GM10248 (cell line): ENCODE data around the gene MAP3K10.
A peak's percentile ranks its signal among the peaks of the same experiment; 100 is the strongest.

Experiments used
- CTCF ChIA-PET: fragments of 300-600 bp; sonication (Branson Sonifier 250); formaldehyde crosslinking; extraction: SDS; loops from one replicate; lab custom pipeline; 2021; ENCODE audit warnings: antibody characterized with exemption; lab: Yijun Ruan, JAX
- POLR2A ChIA-PET: fragments of 350-650 bp; sonication (Branson Sonifier 250); formaldehyde crosslinking; extraction: SDS; loops from one replicate; lab custom pipeline; 2020; ENCODE audit warnings: antibody characterized with exemption; lab: Yijun Ruan, JAX
- DNase-seq: peaks from one replicate; pipeline ENCODE4 v3.0.0; 2012; ENCODE audit errors: extremely low spot score
- TF ChIP-seq, protein P1 (sequence below): IDR thresholded peaks from 2 replicates; pipeline ENCODE4 v1.5.1; 2012; ENCODE audit warnings: mild to moderate bottlenecking, low read depth; ENCODE audit errors: extremely low read depth, missing control alignments, control extremely low read depth

MAP3K10 gene

DNA sequence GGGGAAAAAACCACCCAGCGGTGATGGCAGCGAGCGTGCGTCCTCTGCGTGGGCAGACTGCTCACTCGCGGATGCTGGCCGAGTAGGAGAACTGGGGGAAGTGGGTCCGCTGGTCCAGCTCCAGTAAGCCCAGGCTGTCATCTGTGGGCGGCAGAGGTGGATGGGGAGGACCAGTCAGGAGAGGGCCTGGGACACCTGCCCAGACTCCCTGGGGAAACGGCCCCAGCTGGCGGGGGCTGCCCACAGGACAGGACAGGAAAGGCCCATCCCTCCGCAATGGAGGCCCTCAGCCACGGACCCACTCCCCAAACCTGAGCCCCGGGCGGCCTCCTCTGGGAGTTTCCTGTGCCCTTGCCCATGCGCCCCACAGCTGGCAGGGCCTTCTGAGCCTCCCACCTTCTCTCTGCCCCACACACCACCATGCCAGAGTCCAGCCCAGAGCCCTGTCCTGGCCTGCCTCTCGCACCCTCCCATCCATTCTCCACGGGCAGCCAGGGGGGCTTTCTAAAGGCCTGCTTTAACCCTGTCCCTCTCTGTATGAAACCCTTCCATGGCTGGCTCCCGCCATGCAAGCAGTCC, 42.7 kb downstream of the MAP3K10 start:
- ChIA-PET CTCF (no interaction called here), POLR2A (no interaction called here)
- no peak for DNase-seq
- TF ChIP-seq, protein P1, sequence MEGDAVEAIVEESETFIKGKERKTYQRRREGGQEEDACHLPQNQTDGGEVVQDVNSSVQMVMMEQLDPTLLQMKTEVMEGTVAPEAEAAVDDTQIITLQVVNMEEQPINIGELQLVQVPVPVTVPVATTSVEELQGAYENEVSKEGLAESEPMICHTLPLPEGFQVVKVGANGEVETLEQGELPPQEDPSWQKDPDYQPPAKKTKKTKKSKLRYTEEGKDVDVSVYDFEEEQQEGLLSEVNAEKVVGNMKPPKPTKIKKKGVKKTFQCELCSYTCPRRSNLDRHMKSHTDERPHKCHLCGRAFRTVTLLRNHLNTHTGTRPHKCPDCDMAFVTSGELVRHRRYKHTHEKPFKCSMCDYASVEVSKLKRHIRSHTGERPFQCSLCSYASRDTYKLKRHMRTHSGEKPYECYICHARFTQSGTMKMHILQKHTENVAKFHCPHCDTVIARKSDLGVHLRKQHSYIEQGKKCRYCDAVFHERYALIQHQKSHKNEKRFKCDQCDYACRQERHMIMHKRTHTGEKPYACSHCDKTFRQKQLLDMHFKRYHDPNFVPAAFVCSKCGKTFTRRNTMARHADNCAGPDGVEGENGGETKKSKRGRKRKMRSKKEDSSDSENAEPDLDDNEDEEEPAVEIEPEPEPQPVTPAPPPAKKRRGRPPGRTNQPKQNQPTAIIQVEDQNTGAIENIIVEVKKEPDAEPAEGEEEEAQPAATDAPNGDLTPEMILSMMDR = no peak

DNA sequence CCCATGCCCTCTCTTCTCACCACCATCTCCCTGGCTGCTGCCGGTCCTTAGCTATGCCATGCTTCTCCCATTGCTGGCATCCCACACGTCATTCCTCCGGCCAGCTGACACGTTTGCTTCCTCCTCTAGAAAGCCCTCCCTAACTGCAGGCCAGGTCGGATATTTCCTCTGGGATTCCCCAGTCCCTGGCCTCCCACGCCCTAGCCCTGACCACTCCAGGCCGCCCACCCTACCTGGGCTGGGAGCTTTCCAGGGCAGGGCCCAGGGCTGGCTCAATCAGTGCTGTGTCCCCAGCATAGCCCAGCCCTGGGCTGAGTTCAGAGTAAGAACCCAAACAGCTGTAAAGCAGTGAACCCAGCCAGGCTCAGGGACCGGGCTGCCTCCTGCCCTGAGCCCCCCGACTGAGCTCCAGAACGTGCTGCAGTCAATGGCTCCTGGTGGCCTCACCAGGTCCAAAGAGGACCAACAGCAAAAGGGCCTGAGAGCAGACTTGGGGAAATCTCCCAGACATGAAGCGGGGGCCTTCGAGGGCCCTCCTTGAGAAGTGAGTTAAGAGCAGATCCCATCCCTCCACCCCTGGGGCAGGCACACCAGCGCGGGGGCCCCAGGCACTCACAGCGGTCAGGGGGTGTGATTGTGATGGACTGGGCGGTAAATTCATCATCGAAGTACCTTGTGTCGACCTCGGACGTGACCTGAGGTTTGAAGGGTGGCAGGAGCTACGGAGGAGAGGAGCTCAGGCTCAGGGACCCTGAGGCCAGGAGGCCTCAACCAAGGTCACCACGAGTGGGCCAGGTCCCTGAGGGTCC, 43.4 kb downstream of the MAP3K10 start:
- POLR2A ChIA-PET = interaction anchor here (0.6 kb wide), 1 partner anchor 23 kb away, joined by 4 read pairs; no protein-coding TSS in a partner anchor
- CTCF ChIA-PET = no interaction called here
- DNase-seq = no peak
- TF ChIP-seq, protein P1 = no peak

DNA sequence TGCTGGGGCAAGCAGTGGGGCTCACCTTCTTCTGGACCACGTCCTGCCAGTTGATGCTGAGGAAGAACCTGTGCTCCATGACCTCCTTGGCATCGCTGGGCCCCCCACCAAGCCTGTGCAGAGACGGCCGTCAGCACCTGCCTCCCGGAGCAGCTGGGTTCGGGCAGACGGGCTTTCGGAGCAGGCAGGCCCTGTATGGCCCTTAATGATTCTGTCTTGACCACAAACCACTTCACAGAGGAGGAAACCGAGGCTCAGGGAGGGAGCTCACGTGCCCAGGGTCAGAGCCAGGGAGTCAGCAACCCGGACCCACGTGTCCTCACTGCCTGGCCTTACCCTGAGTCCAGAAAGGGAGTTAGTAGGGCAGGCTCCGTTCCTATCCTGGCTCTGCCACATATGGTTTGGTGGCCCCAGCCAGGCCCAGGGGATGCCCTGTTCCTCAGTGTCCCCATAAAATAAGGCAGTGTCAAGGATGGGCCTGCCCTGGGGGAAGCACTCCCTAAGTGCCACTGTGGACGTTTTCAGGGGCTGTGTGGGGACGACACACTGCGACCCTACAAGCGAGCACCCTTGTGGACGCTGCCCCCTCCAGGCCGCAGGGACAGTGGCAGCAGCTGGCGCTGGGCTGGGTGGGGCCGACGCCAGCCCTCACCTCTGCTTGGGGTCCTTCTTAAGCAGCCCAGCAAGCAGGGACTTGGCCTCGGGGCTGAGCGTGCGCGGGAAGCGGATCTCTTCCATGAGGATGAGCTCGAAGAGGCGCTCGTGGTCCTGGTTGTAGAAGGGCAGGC, 44.2 kb downstream of the MAP3K10 start:
- TF ChIP-seq, protein P1 = peak; percentile 4
- POLR2A ChIA-PET = interaction anchor here (0.6 kb wide), 1 partner anchor 24 kb away, joined by 4 read pairs; no protein-coding TSS in a partner anchor
- CTCF ChIA-PET = interaction anchor here (1.2 kb wide), 1 partner anchor 11 kb away, joined by 3 read pairs; no protein-coding TSS in a partner anchor
- no peak for DNase-seq

DNA sequence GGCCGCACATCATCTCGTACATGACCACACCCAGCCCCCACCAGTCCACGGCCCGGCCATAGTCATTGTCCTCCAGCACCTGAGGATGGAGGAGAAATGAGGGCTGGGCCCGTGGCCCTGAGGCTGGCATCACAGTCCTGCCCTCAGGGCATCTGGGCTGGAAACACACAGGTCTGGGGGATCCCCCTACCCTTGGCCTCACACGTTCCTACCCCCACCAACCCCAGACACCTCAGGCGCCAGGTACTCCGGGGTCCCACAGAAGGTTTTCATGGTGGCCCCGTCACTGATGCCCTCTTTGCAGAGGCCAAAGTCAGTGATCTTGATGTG, 44.8 kb downstream of the MAP3K10 start:
- TF ChIP-seq, protein P1 = no peak
- ChIA-PET POLR2A (no interaction called here), CTCF (interaction anchor here (1.2 kb wide), 1 partner anchor 11 kb away, joined by 3 read pairs; no protein-coding TSS in a partner anchor)
- no peak for DNase-seq

DNA sequence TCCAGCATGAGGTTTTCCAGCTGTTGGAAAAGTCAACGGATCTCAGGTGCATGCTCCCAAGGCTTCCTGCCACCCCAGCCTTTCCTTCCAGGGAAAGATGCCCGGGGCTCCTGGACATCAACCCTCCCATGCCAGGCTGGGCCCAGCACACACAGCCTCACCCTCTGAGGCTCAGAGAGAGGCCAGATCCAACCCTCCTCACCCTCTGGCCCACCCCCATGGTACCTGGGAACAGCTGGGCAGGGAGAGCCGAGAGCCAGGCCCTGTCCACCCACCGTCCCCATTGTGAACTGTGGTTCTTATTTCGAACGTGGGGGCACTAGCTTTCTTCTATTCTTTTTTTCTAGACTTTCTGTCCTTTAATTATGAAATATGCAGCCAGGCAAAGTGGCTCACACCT, 45.1 kb downstream of the MAP3K10 start:
- CTCF ChIA-PET = interaction anchor here (1.2 kb wide), 1 partner anchor 11 kb away, joined by 3 read pairs; no protein-coding TSS in a partner anchor
- POLR2A ChIA-PET = no interaction called here
- no peak for DNase-seq
- TF ChIP-seq, protein P1 = no peak

DNA sequence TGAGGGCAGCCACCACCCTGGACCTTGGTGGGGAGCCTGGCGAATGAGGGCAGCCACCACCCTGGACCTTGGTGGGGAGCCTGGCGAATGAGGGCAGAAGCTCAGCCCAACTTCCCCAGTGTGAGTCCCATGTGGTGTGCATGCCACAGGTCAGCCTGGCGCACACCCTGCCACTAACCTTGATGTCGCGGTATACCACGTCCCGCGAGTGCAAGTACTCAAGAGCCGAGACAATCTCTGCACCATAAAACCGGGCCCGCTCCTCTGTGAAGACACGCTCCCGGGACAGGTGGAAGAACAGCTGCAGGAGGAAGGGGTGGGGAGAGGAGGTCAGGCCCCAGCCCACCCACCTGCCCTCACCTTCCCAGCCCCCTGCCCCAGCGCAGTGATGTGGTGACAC, 46.6 kb downstream of the MAP3K10 start:
- ChIA-PET POLR2A (interaction anchor here (0.6 kb wide), 1 partner anchor 1064 kb away, joined by 4 read pairs; no protein-coding TSS in a partner anchor), CTCF (interaction anchor here (1.0 kb wide), 1 partner anchor 70 kb away, joined by 3 read pairs; no protein-coding TSS in a partner anchor)
- no peak for DNase-seq
- TF ChIP-seq, protein P1 = no peak
